Stimulated activated CD4-positive, alpha-beta T cell treated with anti-CD3 and anti-CD28 coated beads, TNF-alpha, amount 100 ng/mL, for 48 hours (primary cell): ENCODE measurements around the gene TRIM26.
"Not testable (repeated sequence)": the region's sequence is repeated elsewhere in the genome, so short reads cannot be mapped to it uniquely, and the experiment has no call there.

Source experiments
- DNase-seq, 3 donors: peaks; one replicate each; pipeline ENCODE4 v3.0.0-alpha.2; 2020; ENCODE audit warnings: low read depth in 3 of 3

The TRIM26 gene

GRCh38 chr6:30154061-30154460 is 59.1 kb downstream of the TRIM26 start:
- DNase-seq, result no peak

GRCh38 chr6:30152910-30153610 is 60.1 kb downstream of the TRIM26 start:
- no peak for DNase-seq

GRCh38 chr6:30152016-30152673 is 61.1 kb downstream of the TRIM26 start:
- DNase-seq, result no peak

- no peak for DNase-seq
These were observed 61.6 kb downstream of the TRIM26 start for GRCh38 chr6:30151580-30151979.

- no peak for DNase-seq
These were observed 62.4 kb downstream of the TRIM26 start for GRCh38 chr6:30150671-30151395.

- no peak for DNase-seq
These were observed 63.2 kb downstream of the TRIM26 start for GRCh38 chr6:30149858-30150550.

GRCh38 chr6:30149234-30149633 is 64.0 kb downstream of the TRIM26 start:
- no peak for DNase-seq

GRCh38 chr6:30147096-30147495 is 66.1 kb downstream of the TRIM26 start:
- no peak for DNase-seq

GRCh38 chr6:30145818-30146217 is 67.4 kb downstream of the TRIM26 start:
- no peak for DNase-seq

GRCh38 chr6:30144811-30145210 is 68.4 kb downstream of the TRIM26 start:
- no peak for DNase-seq

- no peak for DNase-seq
These were observed 69.4 kb downstream of the TRIM26 start for GRCh38 chr6:30143780-30144179.

GRCh38 chr6:30142665-30143064 is 70.5 kb downstream of the TRIM26 start:
- DNase-seq, result no peak

- not testable (repeated sequence) for DNase-seq
These were observed 73.0 kb downstream of the TRIM26 start for GRCh38 chr6:30140240-30140639.

GRCh38 chr6:30136570-30137286 is 76.5 kb downstream of the TRIM26 start:
- DNase-seq, result no peak

GRCh38 chr6:30135757-30136156 is 77.4 kb downstream of the TRIM26 start, which contains the start of gene TRIM40:
TSS of gene TRIM40 (plus strand) at chr6:30136140. CDS start at chr6:30137037, 897 bp downstream.
- DNase-seq, result no peak

GRCh38 chr6:30135147-30135546 is 78.1 kb downstream of the TRIM26 start:
- DNase-seq, result no peak
